Measurements from ENCODE around the gene TRMT2B. TPM values are rescaled to one million over a fixed set of nuclear protein-coding genes. Genes with fewer than 3 reads are reported as not detected.

Gene TRMT2B
- total RNA-seq, 3 donors from 2014 or later, result 21.9 to 29.4 (median 26.7) TPM

DNA sequence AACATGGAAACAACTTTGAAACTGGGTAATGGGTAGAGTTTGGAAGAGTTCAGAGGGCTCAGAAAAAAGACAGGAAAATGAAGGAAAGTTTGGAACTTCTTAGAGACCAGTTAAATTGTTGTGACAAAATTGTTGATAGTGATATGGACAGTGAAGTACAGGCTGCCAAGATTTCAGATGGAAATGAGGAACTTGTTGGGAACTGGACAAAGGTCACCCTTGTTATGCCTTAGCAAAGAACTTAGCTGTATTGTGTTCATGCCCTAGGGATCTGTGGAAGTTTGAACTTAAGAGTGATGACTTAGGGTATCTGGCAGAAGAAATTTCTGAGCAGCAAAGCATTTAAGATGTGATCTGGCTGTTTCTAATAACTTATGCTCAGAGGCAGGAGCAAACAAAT lies 87.5 kb downstream of the TRMT2B start:
- intact Hi-C loops (cut with DNase I, micrococcal nuclease), result no loop called here
- H3K9me3 ChIP-seq, result no peaks in the 10 kb centered on the region
- peak; percentile 65 for ATAC-seq

DNA sequence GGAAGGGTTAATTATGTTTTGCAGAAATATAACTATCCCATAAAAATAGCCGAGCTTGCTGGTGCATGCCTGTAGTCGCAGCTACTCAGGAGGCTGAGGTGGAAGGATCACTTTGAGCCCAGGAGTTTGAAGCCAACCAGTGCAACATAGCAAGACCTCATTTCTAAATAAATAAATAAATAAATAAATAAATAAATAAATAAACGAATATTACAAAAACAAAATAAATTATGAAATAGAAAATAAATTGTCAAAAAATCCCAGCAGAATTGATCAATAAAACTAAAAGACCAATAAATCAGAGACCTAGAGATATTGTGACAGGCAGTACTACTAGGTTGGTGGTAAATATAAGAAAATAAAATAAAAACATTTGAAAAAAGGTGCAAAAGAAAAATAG lies 89.1 kb downstream of the TRMT2B start:
- intact Hi-C loops (cut with DNase I, micrococcal nuclease), result no loop called here
- no peaks in the 10 kb centered on the region for H3K9me3 ChIP-seq
- TF ChIP-seq, protein P1, sequence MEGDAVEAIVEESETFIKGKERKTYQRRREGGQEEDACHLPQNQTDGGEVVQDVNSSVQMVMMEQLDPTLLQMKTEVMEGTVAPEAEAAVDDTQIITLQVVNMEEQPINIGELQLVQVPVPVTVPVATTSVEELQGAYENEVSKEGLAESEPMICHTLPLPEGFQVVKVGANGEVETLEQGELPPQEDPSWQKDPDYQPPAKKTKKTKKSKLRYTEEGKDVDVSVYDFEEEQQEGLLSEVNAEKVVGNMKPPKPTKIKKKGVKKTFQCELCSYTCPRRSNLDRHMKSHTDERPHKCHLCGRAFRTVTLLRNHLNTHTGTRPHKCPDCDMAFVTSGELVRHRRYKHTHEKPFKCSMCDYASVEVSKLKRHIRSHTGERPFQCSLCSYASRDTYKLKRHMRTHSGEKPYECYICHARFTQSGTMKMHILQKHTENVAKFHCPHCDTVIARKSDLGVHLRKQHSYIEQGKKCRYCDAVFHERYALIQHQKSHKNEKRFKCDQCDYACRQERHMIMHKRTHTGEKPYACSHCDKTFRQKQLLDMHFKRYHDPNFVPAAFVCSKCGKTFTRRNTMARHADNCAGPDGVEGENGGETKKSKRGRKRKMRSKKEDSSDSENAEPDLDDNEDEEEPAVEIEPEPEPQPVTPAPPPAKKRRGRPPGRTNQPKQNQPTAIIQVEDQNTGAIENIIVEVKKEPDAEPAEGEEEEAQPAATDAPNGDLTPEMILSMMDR (IDR thresholded peaks at IDR 0.05), result no peak
- no peaks in the 10 kb centered on the region for H3K4me1 ChIP-seq (ENCODE audit: low read depth)
- no peak for DNase-seq
- ATAC-seq, result no peak
- H3K4me3 ChIP-seq, result no peak overlapping the region
- no peaks in the 10 kb centered on the region for H3K36me3 ChIP-seq (ENCODE audit: low read depth)

More for the DNA sequence above, 87.5 kb downstream of the TRMT2B start:
- DNase-seq, result peak in 1 of 3 donors; percentile 12
- Histone ChIP-seq H3K4me1 (ENCODE audit: low read depth) (no peaks in the 10 kb centered on the region), H3K4me3 (no peak overlapping the region), H3K36me3 (ENCODE audit: low read depth) (no peaks in the 10 kb centered on the region)
- TF ChIP-seq, protein P1 (IDR thresholded peaks at IDR 0.05), result no peak

Other genes starting within 250 kb of the TRMT2B start
- gene CSTF2, start 231.7 kb downstream of the TRMT2B start, total RNA-seq, result 10 to 100 TPM; 16.7 to 24.0 (median 23.9) TPM
- gene NOX1, start 177.8 kb downstream of the TRMT2B start, total RNA-seq, result 100 to 1,000 TPM in 1 of 3 donors, 10 to 100 TPM in 2; 27.8 to 109 (median 96.7) TPM
- 1 to 10 TPM in 2 of 3 donors, under 1 TPM in 1; 0.73 to 3.4 (median 3.3) TPM for gene XKRX, start 123.2 kb downstream of the TRMT2B start, total RNA-seq
- gene ARL13A, start 82.4 kb downstream of the TRMT2B start, total RNA-seq, result not detected
- gene TMEM35A, start 26.8 kb upstream of the TRMT2B start, total RNA-seq, result 10 to 100 TPM in 1 of 3 donors, 1 to 10 TPM in 2; 1.4 to 40.6 (median 3.0) TPM
- 1 to 10 TPM; 2.2 to 6.9 (median 2.8) TPM for gene CENPI, start 46.1 kb upstream of the TRMT2B start, total RNA-seq
- 1 to 10 TPM in 1 of 3 donors, under 1 TPM in 2; 0.23 to 6.0 (median 0.70) TPM for gene DRP2, start 167.7 kb upstream of the TRMT2B start, total RNA-seq
- under 1 TPM in 2 of 3 donors, not detected in 1; 0.29 to 0.41 TPM for gene TAF7L, start 239.2 kb upstream of the TRMT2B start, total RNA-seq